A549 treated with CORT108297 at 1 μM for 4 hours (cell line): ENCODE measurements around the gene TLX1. TPM values are rescaled to one million over a fixed set of nuclear protein-coding genes. Genes with fewer than 3 reads are reported as not detected.

ENCODE experiments used
- total RNA-seq: library from RNA; stranded (reverse); fragments of 200-300 nt; extraction: Qiagen RNA extraction; gene quantifications from 5 replicates; pipeline ENCODE4 v1.2.3, GENCODE V29; 2022

TLX1 gene
- total RNA-seq: 0.05 to 0.06 TPM in 2 of 5 replicates, not detected in the others

GRCh38 chr10:101130984-101131961, at the start of gene TLX1:
Gene TLX1 (plus strand): TSS chr10:101131300. CDS start chr10:101131542, 242 bp downstream.

Other genes with a start within 250 kb of the TLX1 start
- gene SLF2, start 218.3 kb upstream of the TLX1 start, total RNA-seq: 9.1 to 11.1 TPM (median 9.5 TPM) in 5 replicates
- 8.0 to 10.4 TPM (median 9.7 TPM) in 5 replicates for gene SEMA4G, start 161.8 kb upstream of the TLX1 start, total RNA-seq
- gene MRPL43, start 143.8 kb upstream of the TLX1 start, total RNA-seq: 68.2 to 102 TPM (median 100 TPM) in 5 replicates
- gene TWNK, start 143.8 kb upstream of the TLX1 start, total RNA-seq: 37.5 to 46.4 TPM (median 41.9 TPM) in 5 replicates
- 28.6 to 49.6 TPM (median 44.5 TPM) in 5 replicates for gene LZTS2, start 131.5 kb upstream of the TLX1 start, total RNA-seq
- 0.48 to 1.4 TPM (median 0.92 TPM) in 5 replicates for gene PDZD7, start 100.2 kb upstream of the TLX1 start, total RNA-seq
- 42.5 to 54.1 TPM (median 47.8 TPM) in 5 replicates for gene SFXN3, start 100.1 kb upstream of the TLX1 start, total RNA-seq
- gene KAZALD1, start 69.3 kb upstream of the TLX1 start, total RNA-seq: 1.6 to 3.6 TPM (median 2.8 TPM) in 5 replicates
- not detected in 5 replicates for gene LBX1, start 98.2 kb downstream of the TLX1 start, total RNA-seq
- 8.9 to 11.2 TPM (median 9.6 TPM) in 5 replicates for gene BTRC, start 222.9 kb downstream of the TLX1 start, total RNA-seq